GM12878 (cell line): ENCODE measurements around the gene TMEM45A. TPM values are rescaled to one million over a fixed set of nuclear protein-coding genes. Genes with fewer than 3 reads are reported as not detected.

Source experiments
- ATAC-seq: fragments of 200-7000 bp; cut with Tn5 transposase; 3 replicates; pipeline ENCODE4 v1.9.1; 2020; ENCODE audit warnings: mild to moderate bottlenecking, moderate library complexity
- BruUV-seq: library from RNA; stranded (reverse); fragments of 400-500 nt; replicated peaks from 2 replicates; lab custom pipeline; 2021; lab: Mats Ljungman, UMichigan
- CTCF ChIA-PET: fragments of 300-600 bp; sonication (Branson Sonifier 250); formaldehyde crosslinking; extraction: SDS; loops from one replicate; lab custom pipeline; 2021; ENCODE audit warnings: inconsistent platforms; lab: Yijun Ruan, JAX
- POLR2A ChIA-PET: fragments of 350-600 bp; formaldehyde crosslinking; extraction: SDS; loops from one replicate; lab custom pipeline; 2021; ENCODE audit warnings: inconsistent platforms; lab: Charles Lee
- RAD21 ChIA-PET: fragments of 300-600 bp; sonication (Branson Sonifier 250); formaldehyde crosslinking; loops from one replicate; lab custom pipeline; 2023; ENCODE audit warnings: antibody characterized with exemption; ENCODE audit not compliant: unreplicated experiment; lab: Charles Lee
- SMC1A ChIA-PET: fragments of 300-600 bp; sonication (Branson Sonifier 250); formaldehyde crosslinking; loops from one replicate; lab custom pipeline; 2023; ENCODE audit not compliant: unreplicated experiment, uncharacterized antibody; lab: Charles Lee
- DNase-seq: peaks from one replicate; pipeline ENCODE4 v3.0.0-alpha.2; 2011; ENCODE audit warnings: low read depth, low spot score
- FAIRE-seq: peaks from 3 replicates; lab custom pipeline; 2011; peaks lifted over from hg19 to GRCh38; lab: Jason Lieb, UNC
- H2AFZ ChIP-seq: 2 replicates; pipeline ENCODE4 v1.6.0; 2011; ENCODE audit warnings: low read depth, low read length, control low read depth; ENCODE audit not compliant: control insufficient read depth
- H3K27ac ChIP-seq: 2 replicates; pipeline ENCODE4 v1.5.1; 2011; ENCODE audit warnings: control low read depth; ENCODE audit not compliant: control insufficient read depth, insufficient read depth
- H3K27me3 ChIP-seq, 2 experiments: replicated peaks in 1 of 2; 2 replicates each; pipeline versions ENCODE4 v1.6.0 to v1.6.1; 2011; ENCODE audit warnings: low read length in 1 of 2; ENCODE audit not compliant: control insufficient read depth in 2 of 2, insufficient read depth in 2 of 2
- H3K36me3 ChIP-seq, 2 experiments: 2 replicates each; pipeline ENCODE4 v1.5.1; 2011; ENCODE audit warnings: low read length in 1 of 2; ENCODE audit not compliant: control insufficient read depth in 2 of 2, insufficient read depth in 2 of 2
- H3K4me1 ChIP-seq: 2 replicates; pipeline ENCODE4 v1.6.1; 2011; ENCODE audit warnings: mild to moderate bottlenecking, low read length, moderate library complexity, mixed read lengths; ENCODE audit not compliant: control insufficient read depth, insufficient read depth
- H3K4me2 ChIP-seq: 2 replicates; pipeline ENCODE4 v1.6.0; 2011; ENCODE audit warnings: control low read depth; ENCODE audit not compliant: control insufficient read depth, insufficient read depth
- H3K4me3 ChIP-seq: fragments of 200-600 bp; sonication (generic); 2 replicates; pipeline ENCODE4 v1.5.1; 2016
- H3K79me2 ChIP-seq: 2 replicates; pipeline ENCODE4 v1.6.0; 2011; ENCODE audit warnings: low read length; ENCODE audit not compliant: control insufficient read depth, insufficient read depth
- H3K9ac ChIP-seq: 2 replicates; pipeline ENCODE4 v1.8.0; 2011; ENCODE audit warnings: low read length, control low read depth, mixed read lengths; ENCODE audit not compliant: control insufficient read depth, insufficient read depth
- H3K9me3 ChIP-seq: replicated peaks from 3 replicates; pipeline ENCODE4 v1.5.1; 2011; ENCODE audit warnings: mild to moderate bottlenecking, low read length; ENCODE audit not compliant: control insufficient read depth, insufficient read depth
- H4K20me1 ChIP-seq: 2 replicates; pipeline ENCODE4 v1.6.0; 2011; ENCODE audit not compliant: control insufficient read depth, insufficient read depth
- ASH2L ChIP-seq: fragments of 300-600, 200-600 bp; sonication (generic); IDR thresholded peaks from 2 replicates; pipeline ENCODE4 v1.6.1; 2017; ENCODE audit warnings: low read depth, mild to moderate bottlenecking, borderline replicate concordance
- ATF7 ChIP-seq: fragments of 450-650 bp; IDR thresholded peaks from 2 replicates; pipeline ENCODE4 v1.6.1; 2016; ENCODE audit warnings: low read depth, mild to moderate bottlenecking
- CBX3 ChIP-seq: fragments of 200-600 bp; sonication (generic); IDR thresholded peaks from 2 replicates; pipeline ENCODE4 v1.6.1; 2016; ENCODE audit warnings: low read depth, borderline replicate concordance
- EGR1 ChIP-seq, 2 experiments: IDR thresholded peaks; 1 replicate in 1 of 2; 2 replicates in 1 of 2; pipeline ENCODE4 v1.6.1; 2011 to 2012; ENCODE audit warnings: low read depth in 2 of 2, low read length in 2 of 2, borderline replicate concordance in 1 of 2, mild to moderate bottlenecking in 1 of 2, moderate library complexity in 1 of 2
- ESRRA ChIP-seq: IDR thresholded peaks from 2 replicates; pipeline ENCODE4 v1.6.1; 2012; ENCODE audit warnings: mild to moderate bottlenecking, low read length, improper control_type of control experiment
- GATAD2B ChIP-seq: fragments of 450-650 bp; conservative IDR thresholded peaks from 2 replicates; pipeline ENCODE4 v1.6.1; 2017; ENCODE audit warnings: low read depth, mild to moderate bottlenecking, moderate library complexity
- MTA3 ChIP-seq: IDR thresholded peaks from 2 replicates; pipeline ENCODE4 v1.6.1; 2012; ENCODE audit warnings: low read length, inconsistent platforms, borderline replicate concordance
- MXI1 ChIP-seq: fragments of 150-350 bp; IDR thresholded peaks from 2 replicates; pipeline ENCODE4 v1.6.1; 2011; ENCODE audit warnings: low read depth, mild to moderate bottlenecking, inconsistent platforms, low read length, improper control_type of control experiment
- NBN ChIP-seq: fragments of 450-650 bp; IDR thresholded peaks from 2 replicates; pipeline ENCODE4 v1.6.1; 2016
- SRF ChIP-seq, 2 experiments: IDR thresholded peaks; 2 replicates each; pipeline ENCODE4 v1.6.1; 2011; ENCODE audit warnings: low read depth in 2 of 2, low read length in 2 of 2, mild to moderate bottlenecking in 1 of 2, moderate library complexity in 1 of 2
- SUPT20H ChIP-seq: IDR thresholded peaks from 2 replicates; pipeline ENCODE4 v1.6.1; 2011; ENCODE audit warnings: low read depth, mild to moderate bottlenecking, low read length, moderate library complexity, borderline replicate concordance; ENCODE audit not compliant: control insufficient read depth
- TBL1XR1 ChIP-seq: IDR thresholded peaks from 2 replicates; pipeline ENCODE4 v1.6.1; 2012; ENCODE audit warnings: low read depth, low read length, improper control_type of control experiment
- TCF12 ChIP-seq: IDR thresholded peaks from 2 replicates; pipeline ENCODE4 v1.6.1; 2011; ENCODE audit warnings: low read depth, mild to moderate bottlenecking, low read length
- TCF7 ChIP-seq: IDR thresholded peaks from 2 replicates; pipeline ENCODE4 v1.6.1; 2014; ENCODE audit warnings: antibody characterized with exemption, borderline replicate concordance
- ZBED1 ChIP-seq: IDR thresholded peaks from 2 replicates; pipeline ENCODE4 v1.6.1; 2016; ENCODE audit warnings: borderline replicate concordance
- ZNF384 ChIP-seq: IDR thresholded peaks from 2 replicates; pipeline ENCODE4 v1.6.1; 2012; ENCODE audit warnings: low read depth, mild to moderate bottlenecking, low read length, improper control_type of control experiment, borderline replicate concordance
- WGBS: methylation state at CpG from one replicate; pipeline ENCODE4 v1.1.6; 2016; ENCODE audit warnings: low lambda C conversion rate; ENCODE audit not compliant: insufficient replicate concordance, insufficient coverage; ENCODE audit errors: missing lambda C conversion rate; 5-methylcytosine and 5-hydroxymethylcytosine counted together
- in situ Hi-C: fragments of 300-500 bp; cut with MboI; formaldehyde crosslinking; loops from 9 replicates; pipeline ENCODE4 v1.14.3; 2018; ENCODE audit warnings: mixed read lengths
- intact Hi-C: fragments of 100-400 bp; cut with micrococcal nuclease; formaldehyde crosslinking; loops from one replicate; pipeline ENCODE4 v1.14.2; 2022; ENCODE audit not compliant: unreplicated experiment
- polyA plus RNA-seq, 11 experiments: library from polyadenylated mRNA; depleted of rRNA in 4 of 11; unstranded in 6 of 11; stranded (reverse) in 5 of 11; fragments of >200 nt; fragmentation: Nextera tagmentation in 4 of 11; fragmentation: Illumina TruSeq in 1 of 11; extraction: Ambion mirVana in 4 of 11; extraction: Trizol in 1 of 11; gene quantifications; 1 replicate in 1 of 11; 2 replicates in 10 of 11; pipeline versions ENCODE4 v1.2.1 to v1.2.3, GENCODE V29; 2011 to 2016; ENCODE audit warnings: inconsistent platforms in 2 of 11, missing spikeins in 2 of 11, low read depth in 1 of 11
- total RNA-seq, 4 experiments: library from RNA; depleted of rRNA in 3 of 4; stranded (reverse); fragments of >200 nt in 3 of 4; fragmentation: Illumina TruSeq in 1 of 4; extraction: Trizol in 1 of 4; gene quantifications; 2 replicates each; pipeline versions ENCODE4 v1.2.1 to v1.2.3, GENCODE V29; 2013 to 2021
- TF ChIP-seq, protein P1 (sequence below): IDR thresholded peaks from 2 replicates; pipeline ENCODE4 v1.6.1; 2011; ENCODE audit warnings: borderline replicate concordance, low read depth, mild to moderate bottlenecking, moderate library complexity, mixed read lengths, low read length; ENCODE audit not compliant: insufficient read depth; ENCODE audit errors: extremely low read length
- TF ChIP-seq, protein P2 (sequence below): fragments of 450-650 bp; IDR thresholded peaks from 2 replicates; pipeline ENCODE4 v1.6.1; 2016; ENCODE audit warnings: mild to moderate bottlenecking
- TF ChIP-seq, protein P3 (sequence below): IDR thresholded peaks from 2 replicates; pipeline ENCODE4 v1.6.1; 2011; ENCODE audit warnings: borderline replicate concordance, low read depth, mild to moderate bottlenecking, moderate library complexity, low read length; ENCODE audit not compliant: insufficient read depth, poor library complexity, severe bottlenecking

Gene TMEM45A
- total and polyA plus RNA-seq, 10 of the 15 experiments (the other 5 are each of a cell fraction or from before 2014, with no cell fraction given), result 0.34 to 5.3 (median 0.83) TPM

DNA sequence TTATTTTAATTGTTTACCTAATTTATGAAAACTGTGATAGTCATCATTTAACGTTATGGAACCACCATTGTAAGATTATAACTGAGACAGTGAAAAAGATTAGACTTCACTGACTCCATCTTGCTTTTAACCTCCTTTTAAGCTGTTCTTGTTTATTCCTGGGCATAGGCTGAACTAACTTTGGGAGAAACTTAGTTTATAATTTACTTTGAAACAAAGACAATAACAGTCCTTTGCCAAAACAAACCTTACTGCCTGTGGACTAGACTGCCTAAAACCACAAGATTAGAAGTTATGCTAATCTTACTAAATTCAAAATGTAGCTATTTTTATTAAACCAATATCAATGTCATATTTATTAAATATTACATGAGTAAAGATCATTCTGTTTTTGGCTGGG is 44.3 kb upstream of the TMEM45A start:
- H3K27ac ChIP-seq, result no peak overlapping the region
- RAD21 ChIA-PET, result no interaction called here
- POLR2A ChIA-PET, result no interaction called here
- H3K27me3 ChIP-seq, result no peaks in the 10 kb centered on the region
- in situ Hi-C loops, result no loop called here
- H2AFZ ChIP-seq, result no peak overlapping the region
- intact Hi-C loops, result no loop called here
- H3K4me3 ChIP-seq, result no peak overlapping the region
- SMC1A ChIA-PET, result interaction anchor here (1.0 to 1.9 kb wide), 4 partner anchors 8 to 142 kb away, joined by 3 to 4 read pairs (median 4); no protein-coding TSS in a partner anchor
- no peaks in the 10 kb centered on the region for H3K4me1 ChIP-seq
- DNase-seq (no peak), ATAC-seq (no peak), FAIRE-seq (no peak)
- WGBS, result 100% methylated on average over 1 of the region's 1 CpG
- no TSS peak for BruUV-seq
- TF ChIP-seq, protein P1, sequence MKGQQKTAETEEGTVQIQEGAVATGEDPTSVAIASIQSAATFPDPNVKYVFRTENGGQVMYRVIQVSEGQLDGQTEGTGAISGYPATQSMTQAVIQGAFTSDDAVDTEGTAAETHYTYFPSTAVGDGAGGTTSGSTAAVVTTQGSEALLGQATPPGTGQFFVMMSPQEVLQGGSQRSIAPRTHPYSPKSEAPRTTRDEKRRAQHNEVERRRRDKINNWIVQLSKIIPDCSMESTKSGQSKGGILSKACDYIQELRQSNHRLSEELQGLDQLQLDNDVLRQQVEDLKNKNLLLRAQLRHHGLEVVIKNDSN, result no peak
- TF ChIP-seq, protein P2, sequence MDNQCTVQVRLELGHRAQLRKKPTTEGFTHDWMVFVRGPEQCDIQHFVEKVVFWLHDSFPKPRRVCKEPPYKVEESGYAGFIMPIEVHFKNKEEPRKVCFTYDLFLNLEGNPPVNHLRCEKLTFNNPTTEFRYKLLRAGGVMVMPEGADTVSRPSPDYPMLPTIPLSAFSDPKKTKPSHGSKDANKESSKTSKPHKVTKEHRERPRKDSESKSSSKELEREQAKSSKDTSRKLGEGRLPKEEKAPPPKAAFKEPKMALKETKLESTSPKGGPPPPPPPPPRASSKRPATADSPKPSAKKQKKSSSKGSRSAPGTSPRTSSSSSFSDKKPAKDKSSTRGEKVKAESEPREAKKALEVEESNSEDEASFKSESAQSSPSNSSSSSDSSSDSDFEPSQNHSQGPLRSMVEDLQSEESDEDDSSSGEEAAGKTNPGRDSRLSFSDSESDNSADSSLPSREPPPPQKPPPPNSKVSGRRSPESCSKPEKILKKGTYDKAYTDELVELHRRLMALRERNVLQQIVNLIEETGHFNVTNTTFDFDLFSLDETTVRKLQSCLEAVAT, result no peak
- TF ChIP-seq MXI1 (no peak), TCF7 (no peak), SUPT20H (no peak), NBN (no peak), ATF7 (no peak), GATAD2B (no peak), SRF (IDR thresholded peaks at IDR 0.05; ENCODE audit: low read depth in 2 of 2, low read length in 2 of 2) (no peak), ZNF384 (no peak), TBL1XR1 (no peak), ASH2L (no peak), TCF12 (no peak), EGR1 (IDR thresholded peaks at IDR 0.05; ENCODE audit: borderline replicate concordance in 1 of 2, low read depth in 2 of 2, low read length in 2 of 2) (no peak), MTA3 (no peak), ESRRA (no peak), CBX3 (no peak), ZBED1 (no peak)
- TF ChIP-seq, protein P3, sequence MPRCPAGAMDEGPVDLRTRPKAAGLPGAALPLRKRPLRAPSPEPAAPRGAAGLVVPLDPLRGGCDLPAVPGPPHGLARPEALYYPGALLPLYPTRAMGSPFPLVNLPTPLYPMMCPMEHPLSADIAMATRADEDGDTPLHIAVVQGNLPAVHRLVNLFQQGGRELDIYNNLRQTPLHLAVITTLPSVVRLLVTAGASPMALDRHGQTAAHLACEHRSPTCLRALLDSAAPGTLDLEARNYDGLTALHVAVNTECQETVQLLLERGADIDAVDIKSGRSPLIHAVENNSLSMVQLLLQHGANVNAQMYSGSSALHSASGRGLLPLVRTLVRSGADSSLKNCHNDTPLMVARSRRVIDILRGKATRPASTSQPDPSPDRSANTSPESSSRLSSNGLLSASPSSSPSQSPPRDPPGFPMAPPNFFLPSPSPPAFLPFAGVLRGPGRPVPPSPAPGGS, result no peak
- H3K9ac ChIP-seq, result no peak overlapping the region
- H3K9me3 ChIP-seq, result no peaks in the 10 kb centered on the region
- H3K79me2 ChIP-seq, result no peaks in the 10 kb centered on the region
- CTCF ChIA-PET, result interaction anchor here (0.6 to 3.1 kb wide), 7 partner anchors 8 to 142 kb away, joined by 3 to 18 read pairs (median 4); no protein-coding TSS in a partner anchor
- H3K4me2 ChIP-seq, result no peak overlapping the region
- H4K20me1 ChIP-seq, result no peaks in the 10 kb centered on the region
- H3K36me3 ChIP-seq, result no peaks in the 10 kb centered on the region
